ELF-1 (cell line): Measurements from ENCODE around the gene SLC35F3.
"Not testable (repeated sequence)": the region's sequence is repeated elsewhere in the genome, so short reads cannot be mapped to it uniquely, and the experiment has no call there.

Experiments
- DNase-seq: peaks from one replicate; pipeline ENCODE4 v3.0.0-alpha.2; 2016; ENCODE audit warnings: low read depth, low spot score

Gene SLC35F3

DNA sequence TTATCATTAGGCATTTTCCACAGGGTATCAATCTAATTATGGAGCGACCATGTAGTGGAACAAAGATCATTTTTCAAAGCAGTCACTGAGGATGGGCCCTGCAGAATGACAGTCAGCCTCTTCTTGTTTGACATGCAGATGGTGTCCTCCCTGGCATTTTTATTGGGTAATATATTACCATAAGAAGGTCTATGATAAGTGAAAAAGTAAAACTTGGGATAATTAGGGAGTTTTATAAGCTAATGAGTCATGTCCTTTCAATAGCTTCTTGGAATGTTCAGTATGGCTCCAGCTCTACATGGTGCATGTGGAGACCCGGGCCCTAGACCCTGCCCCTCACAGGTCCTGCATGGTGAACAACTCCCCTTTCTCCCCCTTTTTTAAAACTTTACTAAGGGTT is 236.5 kb downstream of the SLC35F3 start:
- no peak for DNase-seq

DNA sequence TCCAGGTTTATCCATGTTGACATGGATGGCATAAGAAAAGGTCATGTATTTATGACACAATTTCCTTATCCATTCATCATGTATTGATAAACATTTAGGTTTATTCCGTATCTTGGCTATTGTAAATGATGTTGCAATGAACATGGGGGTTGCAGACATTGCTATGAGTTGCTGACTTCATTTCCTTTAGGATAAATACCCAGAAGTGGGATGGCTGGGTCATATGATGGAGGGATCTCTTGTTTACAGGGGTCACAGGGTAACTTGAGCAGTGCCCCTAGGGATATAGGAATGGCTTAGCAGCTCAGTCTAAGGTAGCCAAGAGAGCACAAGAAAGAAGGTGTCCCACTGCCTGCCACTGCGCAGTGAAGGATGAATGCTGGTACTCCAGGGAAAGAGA is 239.2 kb downstream of the SLC35F3 start:
- no peak for DNase-seq

DNA sequence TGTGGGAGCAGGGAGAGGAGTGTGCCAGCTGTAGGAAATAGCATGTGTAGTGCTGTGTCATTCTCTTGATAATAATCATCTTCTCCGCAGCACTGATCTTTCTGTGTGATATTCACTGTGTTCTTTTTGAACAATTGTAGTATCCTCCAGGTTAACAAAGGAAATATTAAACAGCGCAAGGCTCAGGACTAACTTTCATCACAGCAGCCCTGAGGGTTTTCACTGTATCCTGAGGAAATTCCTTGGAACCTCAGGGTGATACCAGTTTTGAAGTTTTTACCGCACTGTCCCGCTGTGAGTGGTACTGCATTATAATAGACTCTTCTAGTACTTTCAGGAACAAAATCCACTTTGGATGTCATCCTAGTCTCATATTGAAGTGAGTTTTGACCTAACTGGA is 240.4 kb downstream of the SLC35F3 start:
- DNase-seq: no peak

DNA sequence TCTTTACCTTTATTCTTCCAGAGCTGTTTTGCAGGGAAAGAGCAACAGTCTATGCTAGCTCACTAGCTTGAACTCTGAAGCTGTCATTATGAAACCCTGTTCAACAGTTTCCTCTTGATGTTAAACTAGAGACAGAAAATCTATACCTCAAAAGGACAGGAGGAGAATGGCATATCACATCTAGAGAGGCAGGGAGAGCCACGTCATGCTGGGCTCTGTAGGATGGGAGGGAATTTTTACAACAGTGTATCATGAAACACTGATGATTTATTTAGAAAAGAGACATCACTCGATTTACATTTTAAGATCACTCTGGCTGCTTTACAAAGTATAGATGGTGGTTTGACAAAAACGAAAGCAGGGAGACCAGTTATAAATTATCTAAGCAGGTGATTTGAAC is 243.9 kb downstream of the SLC35F3 start:
- no peak for DNase-seq

DNA sequence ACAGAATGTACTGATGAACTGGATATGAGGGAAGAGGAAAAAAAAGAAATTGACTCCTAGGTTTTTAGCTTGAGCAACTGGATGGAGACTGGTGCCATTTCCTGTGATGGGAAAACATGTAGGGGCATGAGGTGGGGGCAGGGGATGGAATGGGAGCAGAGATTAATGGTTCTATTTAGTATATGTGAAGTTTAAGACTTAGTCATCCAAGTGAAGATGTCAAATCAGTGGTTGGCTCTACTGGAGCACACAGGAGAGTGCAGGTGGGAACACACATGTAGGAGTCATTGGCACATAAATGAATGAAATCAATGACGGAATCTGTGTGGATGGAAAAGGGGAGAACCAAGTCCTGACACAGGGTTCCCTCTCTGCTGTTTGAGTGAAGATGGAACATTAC is 244.3 kb downstream of the SLC35F3 start:
- DNase-seq: no peak

DNA sequence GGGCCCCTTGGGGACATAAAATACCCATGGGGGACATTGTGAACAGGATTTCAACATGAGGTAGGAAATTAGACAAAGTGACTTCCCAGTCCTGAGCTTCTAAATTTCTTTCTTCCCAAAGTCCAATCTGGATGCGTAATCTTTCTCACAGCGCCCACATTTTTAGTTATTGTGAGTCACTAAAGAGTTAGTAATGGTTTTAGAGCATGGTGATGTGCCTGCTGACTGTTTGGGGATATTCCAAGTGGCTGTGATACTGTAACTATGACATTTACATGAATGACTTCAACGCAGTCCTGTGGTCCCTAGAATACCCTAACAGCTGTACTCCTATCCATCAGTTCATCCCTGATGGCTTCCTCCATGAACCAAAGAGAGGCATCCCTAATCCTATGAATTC is 244.7 kb downstream of the SLC35F3 start:
- DNase-seq: no peak

DNA sequence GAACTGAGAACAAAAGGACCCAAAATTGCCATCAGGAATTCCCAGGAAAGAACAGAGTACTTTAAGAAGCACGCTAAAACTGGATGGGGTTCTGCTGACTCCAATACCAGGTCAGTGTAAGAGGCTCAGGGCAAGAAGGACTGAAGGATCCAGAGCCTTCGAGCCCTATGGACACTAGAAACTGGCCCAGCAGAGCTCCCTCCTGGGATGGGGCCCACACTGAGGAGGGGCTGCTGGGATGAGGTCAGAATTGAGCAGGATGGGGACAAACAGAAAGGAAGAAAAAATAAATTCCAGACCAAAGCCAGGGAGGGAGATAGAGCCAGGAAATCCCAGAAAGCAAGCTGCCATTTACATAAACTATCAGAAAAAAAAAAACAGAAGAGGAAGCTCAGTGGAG is 246.4 kb downstream of the SLC35F3 start:
- DNase-seq: no peak

DNA sequence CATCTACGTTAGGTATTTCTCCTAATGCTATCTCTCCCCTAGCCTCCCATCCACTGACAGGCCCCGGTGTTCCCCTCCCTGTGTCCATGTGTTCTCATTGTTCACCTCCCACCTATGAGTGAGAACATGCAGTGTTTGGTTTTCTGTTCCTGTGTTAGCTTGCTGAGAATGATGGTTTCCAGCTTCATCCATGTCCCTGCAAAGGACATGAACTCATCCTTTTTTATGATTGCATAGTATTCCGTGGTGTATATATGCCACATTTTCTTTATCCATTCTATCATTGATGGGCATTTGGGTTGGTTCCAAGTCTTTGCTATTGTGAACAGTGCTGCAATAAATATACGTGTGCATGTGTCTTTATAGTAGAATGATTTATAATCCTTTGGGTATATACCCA is 247.9 kb downstream of the SLC35F3 start:
- DNase-seq: not testable (repeated sequence)

DNA sequence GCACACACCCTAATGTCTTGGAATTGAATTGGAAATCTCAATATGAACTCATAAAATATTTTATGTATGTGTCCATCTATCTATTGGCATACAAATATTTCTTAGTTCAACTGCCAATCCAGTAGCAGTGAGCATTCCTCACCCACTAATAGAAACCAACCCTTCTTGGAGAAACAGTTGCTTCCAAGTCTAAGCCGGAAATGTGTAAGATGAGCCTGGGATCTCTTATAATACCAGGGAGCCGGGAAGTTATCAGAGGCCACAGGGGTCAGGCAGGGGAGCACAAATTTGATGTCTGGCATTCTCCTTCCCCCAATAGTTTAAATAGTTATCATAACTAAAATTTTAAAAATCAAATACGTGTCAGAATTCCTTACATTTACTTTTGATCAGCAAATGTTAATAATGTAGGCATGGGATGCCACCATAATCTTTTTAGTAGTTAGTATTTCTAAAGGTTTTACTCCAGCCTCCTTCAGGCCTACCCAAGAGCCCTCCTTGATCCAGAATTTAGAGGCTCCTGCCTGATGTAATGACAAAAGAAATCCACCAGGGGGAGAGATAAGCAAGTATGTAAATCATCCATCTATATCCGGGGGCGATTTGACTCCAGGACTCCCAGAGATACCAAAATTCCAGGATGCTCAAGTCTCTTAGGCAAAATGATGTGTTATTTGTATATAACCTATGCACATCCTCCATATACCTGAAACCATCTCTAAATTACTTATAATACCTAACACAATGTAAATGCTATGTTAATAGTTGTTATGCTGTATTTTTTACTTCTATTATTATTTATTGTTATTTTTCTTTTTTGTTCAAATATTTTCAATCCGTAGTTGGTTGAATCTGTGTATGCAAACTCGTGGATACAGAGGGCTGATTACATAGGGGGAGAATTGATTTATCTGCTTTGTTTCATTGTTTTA is 250.1 kb downstream of the SLC35F3 start:
- peak; percentile 61 for DNase-seq

DNA sequence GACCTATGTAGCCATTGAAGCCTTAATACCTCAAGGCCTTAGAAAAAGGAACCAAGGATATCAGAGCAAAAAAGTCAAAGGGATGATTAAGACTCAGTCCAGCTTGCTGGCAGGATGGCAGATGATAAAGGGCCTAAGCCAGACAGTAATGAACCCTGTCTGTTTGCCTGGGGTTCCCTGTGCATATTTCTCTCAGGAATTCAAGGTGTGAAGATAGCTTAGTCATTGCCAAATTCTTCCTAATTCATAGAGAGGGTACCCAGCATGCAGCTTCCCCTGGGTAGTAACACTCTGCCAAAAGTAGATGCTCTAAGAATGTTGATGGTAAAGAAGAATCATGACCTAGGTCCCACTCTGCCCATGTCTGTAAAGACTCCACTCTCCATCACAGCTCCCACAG is 258.2 kb downstream of the SLC35F3 start:
- no peak for DNase-seq

DNA sequence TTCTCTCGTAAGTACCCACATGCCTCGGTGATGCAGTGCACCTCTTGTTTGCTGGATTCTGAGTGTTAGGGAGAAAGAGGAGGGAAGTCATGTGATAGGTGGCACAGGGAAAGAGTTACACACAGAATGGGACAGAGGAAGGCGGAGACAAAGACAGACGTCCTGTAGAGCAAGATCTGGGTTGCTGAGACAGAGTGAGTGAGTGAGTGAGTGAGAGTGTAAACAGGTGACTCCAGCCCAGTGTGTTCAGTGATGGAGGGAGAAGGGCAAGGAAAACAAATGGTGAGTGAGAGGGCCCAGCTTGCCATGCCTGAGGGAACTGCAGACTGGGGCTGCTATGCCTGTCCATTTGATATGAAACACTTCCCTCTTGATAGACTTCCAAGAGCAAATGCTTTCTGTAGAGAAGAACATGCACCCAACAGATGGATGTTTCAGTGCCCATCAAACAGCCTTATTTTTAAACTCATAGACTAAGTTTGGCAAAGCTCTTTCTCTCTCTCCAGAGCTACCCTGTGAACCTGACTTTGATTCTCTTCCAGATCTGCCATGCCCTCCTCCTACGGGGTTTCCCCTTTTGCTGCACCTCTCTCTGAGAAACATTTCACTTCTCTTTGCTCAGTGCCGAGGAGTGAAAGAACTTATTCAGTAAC is 258.9 kb downstream of the SLC35F3 start:
- DNase-seq: no peak

DNA sequence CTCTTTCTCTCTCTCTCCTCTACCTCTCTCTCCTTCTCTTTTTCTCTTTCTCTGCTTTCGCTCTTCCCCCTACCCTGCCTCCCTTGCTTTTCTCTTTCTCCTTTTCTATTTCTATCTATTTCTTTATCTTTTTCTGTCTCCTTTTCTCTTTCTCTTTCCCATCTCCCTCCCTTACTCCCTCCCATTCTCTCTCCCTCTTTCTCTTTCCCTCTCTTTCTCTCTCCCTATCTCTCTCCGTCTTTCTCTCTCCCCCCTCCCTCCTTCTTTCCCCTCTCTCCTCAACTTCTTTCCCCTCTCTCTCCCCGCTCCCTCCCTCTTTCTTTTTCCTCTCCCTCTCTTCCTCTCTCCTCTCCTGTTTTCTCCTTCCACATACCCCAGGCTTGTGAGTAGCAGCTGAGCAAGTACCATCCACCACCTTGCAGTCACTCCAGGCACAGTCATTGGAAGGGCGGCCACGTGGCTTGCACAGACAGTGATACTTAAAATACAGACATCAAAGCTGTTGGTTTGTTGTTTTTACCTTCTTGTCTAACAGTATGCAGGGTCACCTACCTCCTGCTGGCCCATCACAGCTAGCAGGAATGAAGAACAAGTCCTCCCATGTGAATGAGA is 259.7 kb downstream of the SLC35F3 start:
- DNase-seq: peak; percentile 16

DNA sequence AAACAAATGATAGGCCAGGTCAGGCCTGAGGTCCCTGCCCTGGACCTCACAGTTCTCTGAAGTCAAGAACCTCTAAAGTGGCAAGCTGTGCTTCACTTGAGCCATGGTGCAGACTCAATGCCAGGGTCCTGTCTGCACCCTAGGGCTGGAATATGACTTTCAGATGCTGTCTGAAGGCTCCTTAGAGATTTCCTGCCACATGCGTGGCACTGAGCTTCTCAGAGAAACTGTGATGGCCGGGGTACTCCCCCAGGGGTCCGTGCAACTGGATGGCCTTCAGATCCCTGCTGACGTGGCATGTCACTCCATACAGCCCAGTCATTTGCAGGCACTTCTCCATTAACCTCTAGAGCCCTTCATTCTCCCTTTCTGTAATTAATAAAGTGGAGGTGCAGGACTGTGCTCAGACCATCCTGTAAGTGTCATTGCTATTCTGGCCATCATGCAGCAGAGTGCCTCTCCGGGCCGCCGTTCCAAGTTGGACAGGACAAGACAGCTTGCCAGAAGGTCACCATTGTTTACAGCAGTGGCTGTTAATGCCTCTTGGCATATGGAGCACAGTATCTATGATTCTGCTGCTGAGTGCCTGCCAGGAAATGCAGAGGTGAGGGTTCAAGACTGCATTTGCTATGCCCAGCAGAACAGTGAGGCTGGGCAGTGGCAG is 263.7 kb downstream of the SLC35F3 start:
- DNase-seq: no peak

DNA sequence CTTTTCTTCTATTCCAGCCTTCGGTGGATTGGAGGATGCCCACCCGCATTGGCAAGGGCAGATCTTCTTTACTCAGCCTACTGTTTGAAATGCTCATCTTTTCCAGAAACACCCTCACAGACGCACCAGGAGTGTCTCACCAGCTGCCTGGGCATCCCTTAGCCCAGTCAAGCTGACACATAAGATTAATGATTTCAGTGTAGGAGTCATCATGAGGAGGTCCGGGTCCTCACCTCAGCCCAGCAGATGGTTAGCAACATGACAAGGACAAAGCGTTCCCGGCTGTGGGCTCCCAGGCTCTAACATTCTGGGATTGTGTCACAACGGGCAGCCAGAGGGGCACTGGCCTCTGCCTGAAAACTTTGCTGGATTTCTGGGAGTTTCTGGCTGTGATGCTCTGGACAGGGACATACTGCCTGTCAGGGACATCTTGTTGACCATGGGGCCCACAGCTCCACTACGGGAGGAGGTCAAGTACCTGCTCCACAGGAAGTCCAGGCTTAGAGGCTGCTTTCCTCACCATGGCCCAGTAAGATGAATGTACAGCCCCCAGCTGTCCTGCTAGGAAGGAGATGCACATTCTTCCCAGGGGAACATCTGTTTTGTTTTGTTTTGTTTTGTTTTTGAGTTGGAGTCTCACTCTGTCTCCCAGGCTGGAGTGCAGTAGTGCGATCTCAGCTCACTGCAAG is 264.8 kb downstream of the SLC35F3 start:
- no peak for DNase-seq

DNA sequence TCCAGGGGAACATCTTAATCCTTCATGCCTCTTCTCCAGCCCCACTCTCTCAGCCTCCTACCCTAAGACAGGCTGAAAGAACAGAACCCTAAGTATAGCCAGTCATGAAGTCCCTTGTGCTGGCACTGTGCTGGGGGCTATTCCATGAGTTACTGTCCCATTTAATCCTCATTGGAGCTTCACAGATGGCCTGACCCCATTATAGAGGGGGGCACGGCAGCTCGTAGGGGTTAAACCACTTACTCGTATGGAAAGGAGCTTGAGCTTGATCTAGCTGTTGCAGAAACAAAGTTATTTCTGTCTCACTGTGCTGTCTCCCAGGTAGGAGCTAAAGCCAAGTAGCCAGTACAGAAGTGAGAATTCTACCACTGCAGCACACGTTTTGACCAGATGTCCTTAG is 265.6 kb downstream of the SLC35F3 start:
- no peak for DNase-seq

DNA sequence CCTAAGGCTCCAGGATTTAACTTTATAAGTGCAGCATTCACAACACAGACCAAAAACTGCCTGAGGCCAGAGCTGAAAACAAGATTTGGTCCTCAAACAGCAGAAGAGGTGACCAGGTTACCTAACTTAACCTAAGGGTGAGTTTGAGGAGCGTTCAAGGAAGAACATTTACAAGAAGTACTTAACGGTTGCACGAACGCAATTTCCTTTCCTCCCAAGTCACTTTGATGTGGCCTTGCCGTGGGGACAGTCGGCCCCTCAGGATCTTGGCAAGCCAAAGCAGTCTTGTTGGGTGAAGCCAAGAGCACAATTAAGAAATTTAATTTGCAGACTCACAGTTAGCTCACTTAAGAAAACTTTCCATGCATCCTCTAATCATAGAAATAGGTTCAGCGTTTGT is 266.1 kb downstream of the SLC35F3 start:
- DNase-seq: no peak

DNA sequence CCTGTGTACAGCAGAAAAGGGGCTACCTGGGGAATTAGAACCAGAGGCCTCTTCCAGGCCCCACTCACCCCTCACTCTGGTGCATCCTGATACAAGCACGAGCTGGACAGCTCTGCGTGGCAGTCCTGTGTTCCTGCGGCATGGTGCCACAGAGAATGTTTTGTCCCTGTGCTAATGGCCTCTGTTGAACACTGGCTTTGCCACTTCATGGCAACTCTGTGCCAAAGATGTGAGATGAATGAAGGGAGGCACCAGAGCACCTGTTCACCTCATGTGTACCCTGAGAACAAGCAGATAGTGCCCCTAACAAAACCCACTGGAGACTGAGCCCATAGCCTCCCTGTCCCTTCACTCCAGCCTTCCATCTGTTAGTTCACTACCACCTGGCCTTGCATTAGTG is 269.5 kb downstream of the SLC35F3 start:
- no peak for DNase-seq

DNA sequence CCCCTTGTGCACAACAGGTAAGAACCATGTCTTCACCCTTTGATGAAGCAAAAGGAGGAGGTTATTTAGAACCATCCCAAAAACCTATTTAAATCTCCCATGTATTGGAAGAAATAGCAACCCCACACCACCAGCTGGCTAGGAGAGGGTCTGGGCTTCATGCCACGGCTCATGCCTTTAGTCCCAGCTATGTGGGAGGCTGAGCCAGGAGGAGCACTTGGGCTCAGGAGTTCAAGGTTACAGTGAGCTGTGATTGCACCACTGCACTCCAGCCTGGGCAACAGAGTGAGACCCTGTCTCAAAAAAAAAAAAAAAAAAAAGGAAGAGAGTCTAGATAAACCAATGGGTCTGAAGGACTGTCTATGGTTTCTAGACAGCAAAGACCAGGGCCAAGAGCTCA is 270.9 kb downstream of the SLC35F3 start:
- DNase-seq: no peak

DNA sequence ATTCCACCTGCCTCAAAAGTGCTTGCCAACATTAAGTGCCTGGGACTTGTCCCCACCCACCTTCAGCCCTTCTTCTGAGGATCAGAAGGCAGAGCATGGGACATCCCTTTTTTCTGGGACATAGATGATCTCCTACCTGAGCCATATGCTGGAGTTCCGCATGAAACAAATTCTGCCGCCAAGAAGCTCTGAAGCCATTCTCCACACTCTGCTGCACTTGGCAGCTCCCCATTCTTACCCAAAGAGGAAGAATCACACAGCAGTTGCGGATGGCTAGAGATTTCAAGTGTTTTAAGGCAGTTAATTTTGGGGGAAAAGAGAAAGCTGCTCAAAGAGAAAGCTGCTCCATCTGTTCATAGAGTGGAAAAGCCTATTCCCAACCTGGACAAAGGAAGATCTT is 271.5 kb downstream of the SLC35F3 start:
- no peak for DNase-seq

DNA sequence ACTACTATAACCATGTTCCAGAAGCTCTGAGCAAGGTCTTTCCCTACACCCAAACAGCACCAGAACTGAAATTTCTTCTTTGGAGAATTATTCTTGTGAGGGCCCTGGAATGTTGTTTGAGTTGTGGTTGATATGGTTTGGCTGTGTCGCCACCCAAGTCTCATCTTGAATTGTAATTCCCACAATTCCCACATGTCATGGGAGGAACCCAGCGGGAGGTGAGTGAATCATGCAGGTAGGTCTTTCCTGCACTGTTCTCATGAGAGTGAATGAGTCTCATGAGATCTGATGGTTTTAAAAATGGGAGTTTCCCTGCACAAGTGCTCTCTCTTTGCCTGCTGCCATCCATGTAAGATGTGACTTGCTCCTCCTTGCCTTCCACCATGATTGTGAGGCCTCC is 272.4 kb downstream of the SLC35F3 start:
- DNase-seq: not testable (repeated sequence)

DNA sequence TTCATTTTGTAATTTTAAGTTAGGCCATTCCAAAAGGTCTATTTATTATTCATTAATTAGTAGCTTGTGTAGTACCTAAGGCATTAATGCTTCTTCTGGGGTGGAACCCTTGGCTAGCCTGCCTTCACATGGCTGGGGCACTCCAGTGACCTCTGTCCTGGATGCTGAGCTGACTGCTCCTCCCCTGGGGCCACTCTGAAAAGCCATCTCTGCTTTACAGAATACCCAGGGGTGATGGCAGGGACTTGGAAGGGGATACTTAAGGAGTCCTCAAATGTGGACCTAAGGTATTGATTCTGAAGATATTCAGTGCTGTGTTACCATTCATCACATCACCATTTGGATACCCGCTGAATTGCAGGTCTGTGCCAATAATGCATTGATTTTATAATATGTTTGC is 281.0 kb downstream of the SLC35F3 start:
- DNase-seq: no peak
